Measurements from ENCODE around the gene SORCS3. TPM values are rescaled to one million over a fixed set of nuclear protein-coding genes. Genes with fewer than 3 reads are reported as not detected.

Gene SORCS3
- polyA plus RNA-seq, 1 donor, result 4.2 TPM

DNA sequence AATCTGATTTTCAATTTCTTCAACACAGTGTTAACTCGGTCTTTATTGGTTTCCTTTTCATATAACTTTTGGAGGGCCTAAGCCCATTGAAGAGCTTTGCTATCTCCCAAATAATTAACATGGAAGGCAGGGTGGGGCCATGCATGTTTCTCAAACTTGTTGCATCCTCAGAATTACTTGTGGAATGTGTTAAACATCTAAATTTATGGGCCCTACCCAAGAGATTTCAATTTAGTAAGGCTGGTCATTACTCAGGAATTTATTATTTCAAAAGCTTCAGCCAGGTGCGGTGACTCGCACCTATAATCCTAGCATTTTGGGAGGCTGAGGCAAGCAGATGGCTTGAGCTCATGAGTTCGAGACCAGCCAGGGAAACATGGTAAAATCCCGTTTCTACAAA lies 208.9 kb downstream of the SORCS3 start:
- no peak for DNase-seq

GRCh38 chr10:104867966-104868598 lies 227.0 kb downstream of the SORCS3 start:
- no peak for DNase-seq

- no peak for DNase-seq
Observed at GRCh38 chr10:104872691-104873090, 231.6 kb downstream of the SORCS3 start.

- no peak for DNase-seq
Observed at GRCh38 chr10:104873161-104873560, 232.1 kb downstream of the SORCS3 start.

- DNase-seq, result no peak
Observed at GRCh38 chr10:104875561-104875960, 234.5 kb downstream of the SORCS3 start.

- DNase-seq, result no peak
Observed at GRCh38 chr10:104880624-104881398, 239.7 kb downstream of the SORCS3 start.

- DNase-seq, result no peak
Observed at GRCh38 chr10:104881740-104882139, 240.7 kb downstream of the SORCS3 start.

- DNase-seq, result no peak
Observed at GRCh38 chr10:104892879-104893617, 252.0 kb downstream of the SORCS3 start.

- DNase-seq, result no peak
Observed at GRCh38 chr10:104893701-104894100, 252.6 kb downstream of the SORCS3 start.

DNA sequence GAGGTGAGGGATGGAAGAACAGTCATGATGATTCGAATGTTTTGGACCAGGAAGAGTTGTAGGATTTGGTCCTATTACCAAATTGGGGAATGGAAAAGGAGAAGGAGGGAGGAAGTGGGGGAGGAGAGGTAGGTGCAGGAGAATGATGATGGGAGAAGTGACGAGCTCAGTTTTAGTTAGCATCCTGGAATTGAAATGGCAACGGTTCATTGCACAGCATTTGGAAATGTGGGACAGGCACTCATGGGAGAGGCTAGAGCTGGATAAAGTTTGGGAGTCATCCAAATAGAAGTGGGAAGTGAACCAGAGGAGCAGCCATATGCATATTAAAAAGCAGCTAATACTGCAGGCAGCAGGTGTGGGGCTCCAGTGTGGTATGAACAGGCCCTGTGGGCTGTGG lies 253.6 kb downstream of the SORCS3 start:
- DNase-seq, result no peak

- DNase-seq, result no peak
Observed at GRCh38 chr10:104895541-104895940, 254.5 kb downstream of the SORCS3 start.

GRCh38 chr10:104895981-104896380 lies 254.9 kb downstream of the SORCS3 start:
- DNase-seq, result no peak

GRCh38 chr10:104897696-104898095 lies 256.6 kb downstream of the SORCS3 start:
- no peak for DNase-seq

DNA sequence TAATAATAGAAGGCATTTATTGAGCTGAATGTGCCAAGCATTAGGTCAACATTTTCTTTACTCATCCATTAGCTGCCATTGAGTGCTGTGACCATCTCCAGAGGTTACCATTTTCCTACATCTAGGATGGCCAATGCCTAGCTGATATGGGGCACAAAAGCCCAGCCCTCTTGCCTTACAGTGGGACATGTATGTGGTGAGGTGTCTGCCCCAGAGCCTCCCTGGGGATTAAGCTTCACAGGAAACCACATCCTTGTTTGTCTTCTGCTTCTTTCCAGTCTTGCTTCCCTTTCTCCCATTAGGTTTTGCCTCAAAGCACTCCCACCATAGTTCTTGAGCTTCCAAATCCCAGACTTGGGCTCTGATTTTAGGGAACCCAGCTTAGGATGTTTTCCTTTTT lies 258.7 kb downstream of the SORCS3 start:
- no peak for DNase-seq

DNA sequence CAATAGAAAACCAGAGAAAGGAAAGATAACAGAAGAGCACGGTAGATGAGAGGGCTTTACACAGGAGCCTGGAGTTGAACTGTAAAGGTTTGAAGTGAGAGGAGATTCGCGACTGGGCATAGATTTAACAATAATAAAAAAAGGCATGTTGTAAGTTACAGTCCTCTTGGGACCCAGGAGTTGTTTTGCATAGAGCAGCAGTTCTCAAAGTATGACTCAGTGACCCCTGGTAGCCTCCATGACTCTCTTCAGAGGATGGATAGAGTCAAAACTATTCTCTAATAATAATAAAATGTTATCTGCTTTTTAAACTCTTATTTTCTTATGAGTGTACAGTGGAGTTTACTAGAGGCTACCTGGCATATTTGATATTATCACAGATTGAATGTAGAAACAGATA lies 262.3 kb downstream of the SORCS3 start:
- no peak for DNase-seq

- DNase-seq, result no peak
Observed at GRCh38 chr10:104904753-104905323, 263.7 kb downstream of the SORCS3 start.

GRCh38 chr10:104906112-104906511 lies 265.0 kb downstream of the SORCS3 start:
- DNase-seq, result no peak

GRCh38 chr10:104907521-104907920 lies 266.4 kb downstream of the SORCS3 start:
- no peak for DNase-seq

- DNase-seq, result no peak
Observed at GRCh38 chr10:104908581-104908980, 267.5 kb downstream of the SORCS3 start.

- no peak for DNase-seq
Observed at GRCh38 chr10:104910712-104911111, 269.6 kb downstream of the SORCS3 start.

GRCh38 chr10:104913390-104913789 lies 272.3 kb downstream of the SORCS3 start:
- DNase-seq, result no peak

- DNase-seq, result no peak
Observed at GRCh38 chr10:104920476-104920875, 279.4 kb downstream of the SORCS3 start.

DNA sequence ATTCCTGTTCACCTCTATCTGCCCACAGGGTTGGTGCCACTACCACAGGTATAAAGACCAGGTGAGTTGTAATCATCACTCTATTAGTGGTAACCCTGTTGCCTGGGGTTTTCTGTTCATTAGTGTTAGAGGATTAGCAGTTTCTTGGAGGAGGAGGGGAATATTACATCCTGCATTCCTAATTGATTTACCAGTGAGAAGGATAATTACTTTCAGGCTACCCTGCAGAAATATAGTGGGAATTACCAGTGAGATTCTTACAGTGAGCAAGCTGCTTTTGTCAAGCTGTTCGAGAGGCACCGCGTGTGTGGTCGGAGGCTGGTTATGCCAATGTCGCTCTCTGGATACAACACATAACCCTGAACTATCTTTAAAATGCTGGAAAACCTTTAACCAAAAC lies 280.7 kb downstream of the SORCS3 start:
- DNase-seq, result no peak
